Ishikawa (cell line): ENCODE measurements around the gene FSD2.

Experiments
- CEBPB ChIP-seq: IDR thresholded peaks from 2 replicates; pipeline ENCODE4 v1.6.1; 2012
- CREB1 ChIP-seq: IDR thresholded peaks from 2 replicates; pipeline ENCODE4 v1.6.1; 2012; ENCODE audit warnings: low read depth
- EGR1 ChIP-seq: IDR thresholded peaks from 2 replicates; pipeline ENCODE4 v1.6.1; 2012
- EP300 ChIP-seq: IDR thresholded peaks from 2 replicates; pipeline ENCODE4 v1.6.1; 2012; ENCODE audit warnings: borderline replicate concordance
- FOXM1 ChIP-seq: IDR thresholded peaks from 2 replicates; pipeline ENCODE4 v1.6.1; 2012; ENCODE audit warnings: low read depth, borderline replicate concordance
- MAX ChIP-seq: IDR thresholded peaks from 2 replicates; pipeline ENCODE4 v1.6.1; 2012
- NFIC ChIP-seq: IDR thresholded peaks from 2 replicates; pipeline ENCODE4 v1.6.1; 2012
- RAD21 ChIP-seq: IDR thresholded peaks from 2 replicates; pipeline ENCODE4 v1.6.1; 2012; ENCODE audit warnings: low read depth
- REST ChIP-seq: IDR thresholded peaks from 2 replicates; pipeline ENCODE4 v1.6.1; 2012; ENCODE audit warnings: low read depth, mild to moderate bottlenecking
- TAF1 ChIP-seq: IDR thresholded peaks from 2 replicates; pipeline ENCODE4 v1.6.1; 2012; ENCODE audit warnings: low read depth, mild to moderate bottlenecking
- TCF12 ChIP-seq: IDR thresholded peaks from 2 replicates; pipeline ENCODE4 v1.6.1; 2012; ENCODE audit warnings: low read depth
- TEAD4 ChIP-seq: IDR thresholded peaks from 2 replicates; pipeline ENCODE4 v1.6.1; 2012
- USF1 ChIP-seq: IDR thresholded peaks from 2 replicates; pipeline ENCODE4 v1.6.1; 2012
- YY1 ChIP-seq: IDR thresholded peaks from 2 replicates; pipeline ENCODE4 v1.6.1; 2012; ENCODE audit warnings: low read depth
- ZBTB7A ChIP-seq: IDR thresholded peaks from 2 replicates; pipeline ENCODE4 v1.6.1; 2012; ENCODE audit warnings: low read depth

The FSD2 gene

GRCh38 chr15:82851306-82851850 is 45.5 kb upstream of the FSD2 start:
- TF ChIP-seq USF1: no peak

- no peak for TF ChIP-seq EGR1
- no peak for TF ChIP-seq CEBPB
- no peak for TF ChIP-seq EP300
- no peak for TF ChIP-seq ZBTB7A
- no peak for TF ChIP-seq TCF12
- TF ChIP-seq REST: no peak
- TF ChIP-seq TEAD4: no peak
- no peak for TF ChIP-seq NFIC
- no peak for TF ChIP-seq RAD21
- TF ChIP-seq YY1: no peak
- no peak for TF ChIP-seq USF1
- no peak for TF ChIP-seq MAX
- TF ChIP-seq FOXM1: no peak
- no peak for TF ChIP-seq TAF1
- no peak for TF ChIP-seq CREB1
These were observed 44.9 kb upstream of the FSD2 start for GRCh38 chr15:82850731-82851130.

- TF ChIP-seq EGR1 (no peak), ZBTB7A (no peak), FOXM1 (no peak), NFIC (no peak), EP300 (no peak), YY1 (no peak), MAX (no peak), TAF1 (no peak), RAD21 (peak; percentile 91), CREB1 (no peak), USF1 (no peak), TEAD4 (0 out of 2 replicates have a peak, but pooled peaks have one; percentile 12), TCF12 (no peak)
These were observed 44.0 kb upstream of the FSD2 start for GRCh38 chr15:82849556-82850512.

- TF ChIP-seq NFIC (no peak), EP300 (no peak), TEAD4 (no peak), ZBTB7A (no peak)
These were observed 42.5 kb upstream of the FSD2 start for GRCh38 chr15:82848241-82848993.

GRCh38 chr15:82847703-82848102 is 41.8 kb upstream of the FSD2 start:
- TF ChIP-seq CEBPB (no peak), ZBTB7A (no peak), MAX (no peak), NFIC (no peak), CREB1 (no peak), TCF12 (no peak), REST (no peak), TEAD4 (no peak), FOXM1 (no peak), YY1 (no peak), TAF1 (no peak), USF1 (no peak), EP300 (no peak)
